HPDE6-E6E7 (cell line): Measurements from ENCODE around the gene ZNF20.

Source experiments
- DNase-seq: peaks from one replicate; pipeline ENCODE4 v3.0.0; 2011; ENCODE audit warnings: missing footprints; ENCODE audit errors: extremely low spot score

The ZNF20 gene

DNA sequence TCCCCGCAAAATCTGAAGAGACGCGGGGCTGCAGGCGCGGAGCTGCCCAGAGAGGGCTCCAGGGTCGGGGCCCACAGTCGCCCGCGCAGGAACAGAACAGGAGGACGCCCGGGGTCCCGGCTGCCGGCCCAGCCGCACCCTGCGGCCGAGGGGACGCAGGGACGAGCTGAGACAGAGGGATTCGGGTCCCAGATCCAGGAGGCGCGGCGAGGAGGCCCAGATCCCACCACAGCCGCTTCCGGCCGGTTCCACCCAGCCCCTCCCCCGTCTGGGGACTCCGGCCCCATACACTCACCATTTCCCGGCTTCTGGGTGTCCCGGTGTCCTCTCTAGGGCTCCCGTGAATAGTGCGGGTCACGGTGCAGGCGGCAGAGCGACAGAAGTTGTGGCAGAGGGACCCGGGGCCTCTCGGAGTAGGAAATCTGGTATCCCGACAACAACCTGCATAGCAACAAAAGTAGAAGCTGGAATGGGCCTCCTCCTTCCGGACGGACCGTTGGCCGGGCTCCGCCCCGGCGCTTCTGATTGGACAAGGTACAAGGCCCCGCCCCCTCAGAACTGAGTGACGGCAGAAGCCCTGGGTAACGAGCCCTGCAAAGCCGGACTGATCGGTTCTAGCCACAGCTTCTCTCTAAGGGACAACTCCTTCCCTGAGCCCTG lies at the start of gene ZNF20:
Gene ZNF20 (minus strand): TSS at position 466 of the 660 bp plus-strand sequence. CDS start 168 bp downstream, at position 298.
- DNase-seq = peak; percentile 97

DNA sequence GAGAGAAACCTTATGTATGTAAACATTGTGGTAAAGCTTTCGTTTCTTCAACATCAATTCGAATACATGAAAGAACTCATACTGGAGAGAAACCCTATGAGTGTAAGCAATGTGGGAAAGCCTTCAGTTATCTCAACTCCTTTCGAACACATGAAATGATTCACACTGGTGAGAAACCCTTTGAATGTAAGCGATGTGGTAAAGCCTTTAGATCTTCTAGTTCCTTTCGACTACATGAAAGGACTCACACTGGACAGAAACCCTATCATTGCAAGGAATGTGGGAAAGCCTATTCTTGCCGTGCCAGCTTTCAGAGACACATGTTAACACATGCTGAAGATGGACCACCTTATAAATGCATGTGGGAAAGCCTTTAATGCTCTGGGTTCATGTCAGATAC lies 47.5 kb upstream of the ZNF20 start:
- no peak for DNase-seq

GRCh38 chr19:12180377-12180776 lies 40.2 kb upstream of the ZNF20 start:
- DNase-seq = no peak

DNA sequence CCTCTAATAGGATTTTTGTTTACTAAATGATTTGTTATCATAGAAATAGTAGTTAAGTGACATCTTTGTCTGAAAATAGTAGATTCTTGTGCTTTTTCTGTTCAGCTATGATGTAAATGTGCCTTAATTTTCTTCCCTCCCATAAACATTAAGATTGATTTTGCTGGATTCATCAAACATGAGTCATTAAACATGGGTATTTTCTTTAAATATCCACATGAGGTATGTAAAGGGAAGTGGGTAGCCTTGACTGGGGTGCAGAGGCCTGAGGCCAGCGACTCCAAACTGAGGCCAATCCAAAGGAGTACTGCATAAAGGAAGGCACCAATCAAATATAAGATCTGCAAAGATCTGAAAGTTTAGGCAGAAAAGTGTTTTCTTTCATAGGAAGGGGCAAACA lies 26.5 kb upstream of the ZNF20 start:
- DNase-seq = no peak

GRCh38 chr19:12163826-12164225 lies 23.7 kb upstream of the ZNF20 start:
- no peak for DNase-seq

- DNase-seq = peak; percentile 100
These were observed 23.0 kb upstream of the ZNF20 start, which contains the start of gene ZNF136 for GRCh38 chr19:12162882-12163806. ZNF136 (plus strand) TSS chr19:12163096; CDS start chr19:12163204, 108 bp downstream.

GRCh38 chr19:12162513-12162881 lies 22.3 kb upstream of the ZNF20 start:
- DNase-seq = no peak

GRCh38 chr19:12159773-12160414 lies 19.7 kb upstream of the ZNF20 start:
- DNase-seq = no peak

GRCh38 chr19:12156223-12157058 lies 16.3 kb upstream of the ZNF20 start, which contains the start of gene ZNF625:
ZNF625 (minus strand) TSS chr19:12156734; CDS start chr19:12156558, 176 bp downstream.
- peak; percentile 81 for DNase-seq

DNA sequence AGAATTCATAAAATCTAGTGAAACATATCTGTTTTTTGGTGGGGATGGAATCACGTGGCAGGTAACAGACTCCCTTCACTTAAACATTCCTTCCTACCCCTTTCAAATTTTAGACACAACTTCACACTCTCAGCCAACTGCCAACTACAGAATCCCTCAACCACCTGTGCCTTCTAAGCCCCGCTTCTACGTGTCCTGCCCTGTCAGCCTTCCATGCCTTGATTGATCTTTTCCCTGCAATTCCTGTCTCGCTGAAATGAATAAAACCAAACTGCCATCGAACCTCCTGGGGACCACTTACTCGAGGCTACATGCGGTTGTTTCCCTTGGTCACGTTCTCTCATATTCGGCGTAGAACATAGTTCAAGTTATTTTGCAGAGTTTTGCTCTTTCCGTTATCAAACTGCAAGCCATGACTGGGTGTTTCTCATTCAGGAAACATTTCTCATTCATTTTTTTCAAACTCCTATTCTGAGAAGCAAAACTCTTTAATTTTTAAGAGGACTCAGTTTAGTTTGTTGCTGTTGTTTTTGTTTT lies 15.2 kb upstream of the ZNF20 start:
- no peak for DNase-seq

DNA sequence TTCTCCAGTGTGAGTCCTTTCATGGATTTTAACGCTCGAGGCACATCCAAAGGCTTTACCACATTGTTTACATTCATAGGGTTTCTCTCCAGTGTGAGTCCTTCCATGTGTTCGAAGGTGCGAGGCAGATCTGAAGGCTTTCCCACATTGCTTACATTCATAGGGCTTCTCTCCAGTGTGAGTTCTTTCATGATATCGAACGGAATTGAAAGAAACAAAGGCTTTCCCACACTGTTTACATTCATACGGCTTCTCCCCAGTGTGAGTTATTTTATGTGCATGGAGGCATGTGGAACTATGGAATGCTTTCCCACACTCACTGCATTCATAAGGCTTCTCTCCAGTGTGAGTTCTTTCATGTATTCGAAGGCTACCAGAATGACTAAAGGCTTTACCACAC lies 5.2 kb upstream of the ZNF20 start:
- DNase-seq = no peak

DNA sequence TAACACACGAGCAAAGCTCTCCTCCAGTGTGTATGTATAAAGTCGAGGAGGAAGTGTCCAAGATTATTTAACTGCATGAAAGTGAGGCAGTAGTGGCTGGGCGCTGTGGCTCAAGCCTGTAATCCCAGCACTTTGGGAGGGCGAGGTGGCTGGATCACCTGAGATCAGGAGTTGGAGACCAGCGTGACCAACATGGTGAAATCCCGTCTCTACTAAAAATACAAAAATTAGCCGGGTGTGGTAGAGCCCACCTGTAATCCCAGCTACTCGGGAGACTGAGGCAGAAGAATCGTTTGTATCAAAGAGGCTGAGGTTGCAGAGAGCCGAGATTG lies 1.2 kb upstream of the ZNF20 start:
- DNase-seq = no peak

GRCh38 chr19:12140545-12141404 lies 625 bp upstream of the ZNF20 start:
- peak; percentile 75 for DNase-seq

DNA sequence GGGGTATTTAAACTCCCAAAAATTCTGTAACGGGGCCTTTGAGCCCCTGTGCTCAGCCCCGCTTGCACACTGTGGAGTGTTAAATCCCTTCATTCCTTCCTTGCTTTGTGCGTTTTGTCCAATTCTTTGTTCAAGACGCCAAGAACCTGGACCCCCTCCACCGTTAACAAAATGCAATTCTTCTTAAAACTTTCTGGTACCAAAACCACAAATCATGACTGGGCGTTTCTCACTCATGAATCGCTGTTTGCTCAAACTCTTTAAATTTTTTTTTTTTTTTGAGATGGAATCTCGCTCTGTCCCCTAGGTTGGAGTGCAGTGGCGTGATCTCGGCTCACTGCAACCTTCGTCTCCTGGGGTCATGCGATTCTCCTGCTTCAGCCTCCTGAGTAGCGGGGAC lies 881 bp downstream of the ZNF20 start:
- DNase-seq = no peak

- DNase-seq = no peak
These were observed 2.8 kb downstream of the ZNF20 start for GRCh38 chr19:12137221-12137940.

DNA sequence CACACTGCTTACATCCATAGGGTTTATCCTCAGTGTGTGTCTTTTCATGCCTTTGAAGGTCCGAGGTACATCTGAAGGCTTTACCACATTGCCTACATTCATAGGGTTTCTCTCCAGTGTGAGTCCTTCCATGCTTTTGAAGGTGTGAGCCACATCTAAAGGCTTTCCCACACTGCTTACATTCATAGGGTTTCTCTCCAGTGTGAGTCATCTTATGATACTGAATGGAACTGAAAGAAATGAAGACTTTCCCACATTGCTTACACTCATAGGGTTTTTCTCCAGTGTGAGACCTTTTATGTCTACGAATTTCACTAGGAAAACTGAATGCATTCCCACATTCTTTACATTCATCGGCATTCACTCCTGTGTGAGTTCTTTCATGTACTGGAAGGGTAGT lies 7.1 kb downstream of the ZNF20 start:
- DNase-seq = no peak

GRCh38 chr19:12126707-12127106 lies 13.4 kb downstream of the ZNF20 start:
- no peak for DNase-seq

GRCh38 chr19:12117201-12117970 lies 22.8 kb downstream of the ZNF20 start:
- DNase-seq = no peak

GRCh38 chr19:12113121-12113520 lies 27.0 kb downstream of the ZNF20 start:
- no peak for DNase-seq
